Activated CD8-positive, alpha-beta memory T cell treated with anti-CD3 and anti-CD28 coated beads, Interleukin-2, amount 50 U/mL, for 4 hours (primary cell): ENCODE data around the gene TBCA.

ENCODE experiments used
- DNase-seq: peaks from one replicate; pipeline ENCODE4 v3.0.0-alpha.2; 2020

Gene TBCA

GRCh38 chr5:77641397-77641943, 134.7 kb downstream of the TBCA start:
- no peak for DNase-seq
